ENCODE results near the gene LRRC59. TPM values are rescaled to one million over a fixed set of nuclear protein-coding genes. Genes with fewer than 3 reads are reported as not detected.

The LRRC59 gene
- total and polyA plus RNA-seq, 2 of the 4 experiments (the other 2 are of a cell fraction), result 139 to 233 TPM

DNA sequence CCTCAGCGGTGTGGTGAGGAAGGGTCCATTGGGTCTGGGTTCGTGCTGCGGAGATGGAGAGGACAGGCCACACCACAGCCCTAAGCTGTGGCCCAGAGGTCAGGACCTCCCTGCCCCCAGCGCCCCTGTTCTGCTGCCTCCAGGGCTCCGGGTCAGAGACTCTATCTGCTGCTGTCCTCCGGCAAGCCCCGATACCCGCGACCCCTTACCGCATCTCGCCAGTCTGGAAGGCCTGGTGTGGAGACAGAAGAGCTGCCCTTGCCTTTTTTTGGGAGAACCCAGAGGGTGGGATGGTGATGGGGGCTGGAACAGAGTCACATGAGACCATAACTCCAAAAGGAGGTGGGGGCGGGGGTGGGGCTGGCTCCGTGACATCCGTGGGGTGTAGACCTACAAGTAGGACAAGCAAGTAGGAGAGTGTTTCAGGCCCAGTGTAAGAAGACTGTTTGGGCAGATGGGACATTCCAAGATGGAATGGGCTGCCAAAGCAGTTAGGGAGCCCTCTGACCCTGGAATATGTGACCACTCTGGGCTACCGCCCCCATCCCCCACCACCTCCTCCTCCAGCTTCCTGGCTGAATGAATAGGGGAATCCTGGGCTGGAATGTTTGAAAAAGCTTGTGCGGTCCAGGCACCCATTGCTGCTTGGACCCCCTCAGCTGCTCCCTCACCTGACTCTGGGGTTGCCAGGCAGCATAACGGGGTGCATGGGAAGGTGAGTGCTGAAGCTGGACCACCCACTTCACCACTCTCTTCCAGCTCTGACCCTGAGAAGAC is 50.0 kb downstream of the LRRC59 start:
- H4K91ac ChIP-seq (ENCODE audit: insufficient read depth, low read depth, low read length), result peak overlapping the region; percentile 78
- H4K5ac ChIP-seq (ENCODE audit: low read depth, low read length), result peak overlapping the region; percentile 28; the same call in 1 of the 2 replicates
- CTCF ChIA-PET, result interaction anchor here (0.5 to 1.0 kb wide), 3 partner anchors 13 to 754 kb away, joined by 3 to 6 read pairs (median 4); no protein-coding TSS in a partner anchor
- H3K18ac ChIP-seq (ENCODE audit: low read depth, low read length), result 0 out of 2 replicates have a peak overlapping the region, but pooled peaks have one; percentile 1
- H3K4me3 ChIP-seq (ENCODE audit: insufficient read depth, low read depth, low read length), result peak overlapping the region; percentile 95
- 29% methylated on average over 8 of the region's 17 CpGs; no CpG with 5 or more reads in 1 of the 2 experiments for WGBS, 2 experiments (ENCODE audit: extremely low coverage in 2 of 2, insufficient read length in 1 of 2)
- peaks cover 19% of the 10 kb centered on the region for H3K4me1 ChIP-seq (ENCODE audit: control insufficient read depth, insufficient read depth, low read length)
- BruUV-seq (replicated peaks), result TSS peak; percentile 18
- H4K8ac ChIP-seq (ENCODE audit: low read depth in 2 of 2, low read length in 2 of 2), result peak overlapping the region; percentile 66 to 81; a peak in 2 of 4 replicates
- H3K56ac ChIP-seq (ENCODE audit: extremely low read depth, insufficient read depth, low read length), result no peak overlapping the region
- peak overlapping the region; percentile 62; the same call in 1 of the 2 replicates for H3K23ac ChIP-seq (ENCODE audit: low read depth, low read length)
- intact Hi-C loops (cut with micrococcal nuclease) (no loop called here), dilution Hi-C loops (cut with HindIII; ENCODE audit: low sequenced_read_pairs, unreplicated experiment) (no loop called here), in situ Hi-C loops (cut with MboI; ENCODE audit: low sequenced_read_pairs) (no loop called here)
- TF ChIP-seq MAFK (IDR thresholded peaks at IDR 0.05; ENCODE audit: low read depth, low read length), result no peak
- no peak for TF ChIP-seq SMC3 (IDR thresholded peaks at IDR 0.05; ENCODE audit: low read depth, low read length)
- TF ChIP-seq BHLHE40 (IDR thresholded peaks at IDR 0.05; ENCODE audit: low read depth, low read length), result no peak
- TF ChIP-seq, protein P1, sequence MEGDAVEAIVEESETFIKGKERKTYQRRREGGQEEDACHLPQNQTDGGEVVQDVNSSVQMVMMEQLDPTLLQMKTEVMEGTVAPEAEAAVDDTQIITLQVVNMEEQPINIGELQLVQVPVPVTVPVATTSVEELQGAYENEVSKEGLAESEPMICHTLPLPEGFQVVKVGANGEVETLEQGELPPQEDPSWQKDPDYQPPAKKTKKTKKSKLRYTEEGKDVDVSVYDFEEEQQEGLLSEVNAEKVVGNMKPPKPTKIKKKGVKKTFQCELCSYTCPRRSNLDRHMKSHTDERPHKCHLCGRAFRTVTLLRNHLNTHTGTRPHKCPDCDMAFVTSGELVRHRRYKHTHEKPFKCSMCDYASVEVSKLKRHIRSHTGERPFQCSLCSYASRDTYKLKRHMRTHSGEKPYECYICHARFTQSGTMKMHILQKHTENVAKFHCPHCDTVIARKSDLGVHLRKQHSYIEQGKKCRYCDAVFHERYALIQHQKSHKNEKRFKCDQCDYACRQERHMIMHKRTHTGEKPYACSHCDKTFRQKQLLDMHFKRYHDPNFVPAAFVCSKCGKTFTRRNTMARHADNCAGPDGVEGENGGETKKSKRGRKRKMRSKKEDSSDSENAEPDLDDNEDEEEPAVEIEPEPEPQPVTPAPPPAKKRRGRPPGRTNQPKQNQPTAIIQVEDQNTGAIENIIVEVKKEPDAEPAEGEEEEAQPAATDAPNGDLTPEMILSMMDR (conservative IDR thresholded peaks at IDR 0.05; ENCODE audit: low read depth, low read length), result no peak
- TF ChIP-seq, protein P2, sequence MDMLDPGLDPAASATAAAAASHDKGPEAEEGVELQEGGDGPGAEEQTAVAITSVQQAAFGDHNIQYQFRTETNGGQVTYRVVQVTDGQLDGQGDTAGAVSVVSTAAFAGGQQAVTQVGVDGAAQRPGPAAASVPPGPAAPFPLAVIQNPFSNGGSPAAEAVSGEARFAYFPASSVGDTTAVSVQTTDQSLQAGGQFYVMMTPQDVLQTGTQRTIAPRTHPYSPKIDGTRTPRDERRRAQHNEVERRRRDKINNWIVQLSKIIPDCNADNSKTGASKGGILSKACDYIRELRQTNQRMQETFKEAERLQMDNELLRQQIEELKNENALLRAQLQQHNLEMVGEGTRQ (IDR thresholded peaks at IDR 0.05; ENCODE audit: low read depth, low read length), result no peak
- TF ChIP-seq CEBPB (IDR thresholded peaks at IDR 0.05; ENCODE audit: low read depth, low read length), result no peak
- TF ChIP-seq NFE2L2 (IDR thresholded peaks at IDR 0.05; ENCODE audit: low read depth, low read length), result no peak
- TF ChIP-seq RAD21 (IDR thresholded peaks at IDR 0.05; ENCODE audit: low read length), result no peak
- TF ChIP-seq MXI1 (IDR thresholded peaks at IDR 0.05; ENCODE audit: borderline replicate concordance, low read depth, low read length), result no peak
- no peak for TF ChIP-seq CHD1 (IDR thresholded peaks at IDR 0.05; ENCODE audit: low read depth, low read length)
- no peak for TF ChIP-seq RCOR1 (IDR thresholded peaks at IDR 0.05; ENCODE audit: insufficient replicate concordance, low read length)
- no peak for TF ChIP-seq MAZ (IDR thresholded peaks at IDR 0.05; ENCODE audit: borderline replicate concordance, low read depth, low read length)
- TF ChIP-seq RFX5 (IDR thresholded peaks at IDR 0.05; ENCODE audit: low read depth, low read length), result no peak
- TF ChIP-seq POLR2A (IDR thresholded peaks at IDR 0.05; ENCODE audit: low read depth, low read length), result no peak
- TF ChIP-seq FOS (IDR thresholded peaks at IDR 0.05; ENCODE audit: low read depth, low read length), result no peak
- peak overlapping the region; percentile 89 for H3K9ac ChIP-seq (ENCODE audit: low read depth, low read length)
- POLR2A ChIA-PET (ENCODE audit: unreplicated experiment), result interaction anchor here (0.5 to 0.7 kb wide), 2 partner anchors 13 to 219 kb away, joined by 3 to 7 read pairs; no protein-coding TSS in a partner anchor
- H3K27ac ChIP-seq (ENCODE audit: insufficient read depth, low read length), result peak overlapping the region; percentile 81
- H3K27me3 ChIP-seq (ENCODE audit: control insufficient read depth, insufficient read depth, low read length), result 0 out of 2 replicates have a peak, but pooled peaks cover 2% of the 10 kb centered on the region
- H3K14ac ChIP-seq (replicated peaks; ENCODE audit: low read depth, low read length), result peak overlapping the region; percentile 79
- peak; percentile 1; the same call in 1 of the 2 replicates for ATAC-seq (ENCODE audit: low read depth)
- no peak overlapping the region for H2BK20ac ChIP-seq (ENCODE audit: low read depth, low read length)
- no peak overlapping the region; the same call in 2 of the 3 replicates for H2BK15ac ChIP-seq (ENCODE audit: low read depth, low read length)
- peaks cover 2% of the 10 kb centered on the region; the same call in 1 of the 2 replicates for H3K36me3 ChIP-seq (ENCODE audit: control insufficient read depth, insufficient read depth, low read length)
- peaks cover 31% of the 10 kb centered on the region for H3K9me1 ChIP-seq (ENCODE audit: insufficient read depth, low read length)
- peaks cover 38 to 62% of the 10 kb centered on the region in 2 experiments for H3K79me1 ChIP-seq (ENCODE audit: low read depth in 1 of 2, low read length in 2 of 2)
- peak overlapping the region; percentile 96 for H2AFZ ChIP-seq (replicated peaks; ENCODE audit: low read length, poor library complexity)
- H2BK5ac ChIP-seq (ENCODE audit: low read depth, low read length, poor library complexity, severe bottlenecking), result peak overlapping the region; percentile 82
- H3K4ac ChIP-seq (ENCODE audit: low read depth, low read length), result peak overlapping the region; percentile 71
- DNase-seq, result peak; percentile 6
- peak overlapping the region; percentile 83 for H2AK9ac ChIP-seq (replicated peaks; ENCODE audit: low read depth, low read length, poor library complexity)
- H3K4me2 ChIP-seq (ENCODE audit: low read depth, low read length), result peak overlapping the region; percentile 87
- peak overlapping the region; percentile 60 for H2AK5ac ChIP-seq (ENCODE audit: low read depth, low read length)
- peaks cover 42% of the 10 kb centered on the region for H4K20me1 ChIP-seq (ENCODE audit: insufficient read depth, low read length)
- no peaks in the 10 kb centered on the region for H3K9me3 ChIP-seq (ENCODE audit: control insufficient read depth, insufficient read depth, low read length)
- H2BK120ac ChIP-seq (ENCODE audit: low read depth, low read length), result no peak overlapping the region
